ENCODE results near the gene ELAPOR1. TPM values are rescaled to one million over a fixed set of nuclear protein-coding genes. Genes with fewer than 3 reads are reported as not detected.

ELAPOR1 gene
- total RNA-seq, 1 experiment from 2014 or later = 0.17 TPM

Other genes with a start within 250 kb of the ELAPOR1 start
- 89.8 and 107 TPM in 2 replicates for gene GPSM2, start 237.1 kb upstream of the ELAPOR1 start, total RNA-seq (2014; rRNA removed)
- gene CLCC1, start 150.6 kb upstream of the ELAPOR1 start, total RNA-seq (2014; rRNA removed) = 19.4 and 21.4 TPM in 2 replicates
- 22.0 and 25.3 TPM in 2 replicates for gene WDR47, start 72.0 kb upstream of the ELAPOR1 start, total RNA-seq (2014; rRNA removed)
- 67.0 and 72.4 TPM in 2 replicates for gene TAF13, start 38.1 kb upstream of the ELAPOR1 start, total RNA-seq (2014; rRNA removed)
- gene TMEM167B, start 23.4 kb upstream of the ELAPOR1 start, total RNA-seq (2014; rRNA removed) = 14.6 and 16.5 TPM in 2 replicates
- 134 and 149 TPM in 2 replicates for gene SARS1, start 99.8 kb downstream of the ELAPOR1 start, total RNA-seq (2014; rRNA removed)
- 0.06 and 0.17 TPM in 2 replicates for gene CELSR2, start 135.4 kb downstream of the ELAPOR1 start, total RNA-seq (2014; rRNA removed)
- gene PSRC1, start 169.0 kb downstream of the ELAPOR1 start, total RNA-seq (2014; rRNA removed) = 57.6 and 60.4 TPM in 2 replicates
- 0.23 TPM in 1 of 2 replicates, not detected in the other for gene MYBPHL, start 192.9 kb downstream of the ELAPOR1 start, total RNA-seq (2014; rRNA removed)

All from LHCN-M2 (cell line).